ENCODE results near the gene LASP1NB.

LASP1NB gene

DNA sequence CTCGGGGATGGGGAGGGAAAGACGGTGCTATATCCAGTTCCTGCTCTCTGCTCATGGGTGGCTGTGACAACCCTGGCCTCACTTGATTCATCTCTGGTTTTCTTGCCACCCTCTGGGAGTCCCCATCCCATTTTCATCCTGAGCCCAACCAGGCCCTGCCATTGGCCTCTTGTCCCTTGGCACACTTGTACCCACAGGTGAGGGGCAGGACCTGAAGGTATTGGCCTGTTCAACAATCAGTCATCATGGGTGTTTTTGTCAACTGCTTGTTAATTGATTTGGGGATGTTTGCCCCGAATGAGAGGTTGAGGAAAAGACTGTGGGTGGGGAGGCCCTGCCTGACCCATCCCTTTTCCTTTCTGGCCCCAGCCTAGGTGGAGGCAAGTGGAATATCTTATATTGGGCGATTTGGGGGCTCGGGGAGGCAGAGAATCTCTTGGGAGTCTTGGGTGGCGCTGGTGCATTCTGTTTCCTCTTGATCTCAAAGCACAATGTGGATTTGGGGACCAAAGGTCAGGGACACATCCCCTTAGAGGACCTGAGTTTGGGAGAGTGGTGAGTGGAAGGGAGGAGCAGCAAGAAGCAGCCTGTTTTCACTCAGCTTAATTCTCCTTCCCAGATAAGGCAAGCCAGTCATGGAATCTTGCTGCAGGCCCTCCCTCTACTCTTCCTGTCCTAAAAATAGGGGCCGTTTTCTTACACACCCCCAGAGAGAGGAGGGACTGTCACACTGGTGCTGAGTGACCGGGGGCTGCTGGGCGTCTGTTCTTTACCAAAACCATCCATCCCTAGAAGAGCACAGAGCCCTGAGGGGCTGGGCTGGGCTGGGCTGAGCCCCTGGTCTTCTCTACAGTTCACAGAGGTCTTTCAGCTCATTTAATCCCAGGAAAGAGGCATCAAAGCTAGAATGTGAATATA is 4.8 kb upstream of the LASP1NB start (continued):
- TF ChIP-seq KDM5A (IDR thresholded peaks at IDR 0.05; ENCODE audit: low read length) (no peak), BRCA1 (IDR thresholded peaks at IDR 0.05; ENCODE audit: low read depth, low read length) (no peak), FOSL1 (IDR thresholded peaks at IDR 0.05; ENCODE audit: insufficient read depth, low read depth, low read length) (no peak), CBX5 (IDR thresholded peaks at IDR 0.05; ENCODE audit: low read depth, low read length) (no peak), BCL11A (IDR thresholded peaks at IDR 0.05; ENCODE audit: low read depth in 2 of 2, low read length in 2 of 2) (no peak), RBBP5 (IDR thresholded peaks at IDR 0.05; ENCODE audit: borderline replicate concordance, low read depth, low read length) (no peak), CHD2 (IDR thresholded peaks at IDR 0.05; ENCODE audit: low read length) (no peak)
- TF ChIP-seq, protein P1, sequence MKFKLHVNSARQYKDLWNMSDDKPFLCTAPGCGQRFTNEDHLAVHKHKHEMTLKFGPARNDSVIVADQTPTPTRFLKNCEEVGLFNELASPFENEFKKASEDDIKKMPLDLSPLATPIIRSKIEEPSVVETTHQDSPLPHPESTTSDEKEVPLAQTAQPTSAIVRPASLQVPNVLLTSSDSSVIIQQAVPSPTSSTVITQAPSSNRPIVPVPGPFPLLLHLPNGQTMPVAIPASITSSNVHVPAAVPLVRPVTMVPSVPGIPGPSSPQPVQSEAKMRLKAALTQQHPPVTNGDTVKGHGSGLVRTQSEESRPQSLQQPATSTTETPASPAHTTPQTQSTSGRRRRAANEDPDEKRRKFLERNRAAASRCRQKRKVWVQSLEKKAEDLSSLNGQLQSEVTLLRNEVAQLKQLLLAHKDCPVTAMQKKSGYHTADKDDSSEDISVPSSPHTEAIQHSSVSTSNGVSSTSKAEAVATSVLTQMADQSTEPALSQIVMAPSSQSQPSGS (IDR thresholded peaks at IDR 0.05; ENCODE audit: low read length) = no peak
